HL-60 (cell line): Measurements from ENCODE around the gene LDB2.

ENCODE experiments used
- CTCF ChIP-seq: IDR thresholded peaks from one replicate; pipeline ENCODE4 v1.5.1; 2011; ENCODE audit warnings: low read length, control low read depth, inconsistent platforms; ENCODE audit not compliant: insufficient read depth
- GABPA ChIP-seq: IDR thresholded peaks from 2 replicates; pipeline ENCODE4 v1.6.1; 2012; ENCODE audit warnings: low read depth
- POLR2AphosphoS5 ChIP-seq: IDR thresholded peaks from 2 replicates; pipeline ENCODE4 v1.6.1; 2012; ENCODE audit warnings: low read depth

- TF ChIP-seq CTCF = no peak
- TF ChIP-seq GABPA = no peak
- no peak for TF ChIP-seq POLR2AphosphoS5
Observed at GRCh38 chr4:16758255-16758654, 140.2 kb downstream of the LDB2 start.
